Endothelial cell (in vitro differentiated cells): ENCODE data around the gene RGS6. TPM values are rescaled to one million over a fixed set of nuclear protein-coding genes. Genes with fewer than 3 reads are reported as not detected.

Experiments used
- DNase-seq: peaks from one replicate; pipeline ENCODE4 v3.0.0; 2021; ENCODE audit warnings: low spot score
- H3K27ac Mint-ChIP-seq: one replicate; pipeline ENCODE4 v1.8.0; 2021; ENCODE audit warnings: mixed read lengths, inconsistent platforms; ENCODE audit not compliant: unreplicated experiment
- H3K27me3 Mint-ChIP-seq: one replicate; pipeline ENCODE4 v1.8.0; 2021; ENCODE audit warnings: mild to moderate bottlenecking, moderate library complexity, mixed read lengths, inconsistent platforms; ENCODE audit not compliant: unreplicated experiment
- H3K36me3 Mint-ChIP-seq: one replicate; pipeline ENCODE4 v1.8.0; 2021; ENCODE audit warnings: mild to moderate bottlenecking, low read depth, mixed read lengths, inconsistent platforms; ENCODE audit not compliant: unreplicated experiment
- H3K4me1 Mint-ChIP-seq: one replicate; pipeline ENCODE4 v1.8.0; 2021; ENCODE audit warnings: mild to moderate bottlenecking, mixed read lengths, inconsistent platforms; ENCODE audit not compliant: unreplicated experiment
- H3K4me3 Mint-ChIP-seq: one replicate; pipeline ENCODE4 v1.8.0; 2021; ENCODE audit warnings: mild to moderate bottlenecking, mixed read lengths, inconsistent platforms; ENCODE audit not compliant: unreplicated experiment
- H3K9me3 Mint-ChIP-seq: one replicate; pipeline ENCODE4 v1.8.0; 2021; ENCODE audit warnings: mixed read lengths, inconsistent platforms; ENCODE audit not compliant: unreplicated experiment
- total RNA-seq: library from RNA; stranded (reverse); fragmentation: NEBNext Ultra II Directional; extraction: Animal tissue kit (Norgen Biotek cat#: 25700); gene quantifications from one replicate; pipeline ENCODE4 v1.2.1, GENCODE V29; 2021; ENCODE audit not compliant: unreplicated experiment
- TF ChIP-seq, protein P1 (sequence below): fragments of 200-600 bp; sonication (generic); IDR thresholded peaks from one replicate; pipeline ENCODE4 v1.5.0; 2021; ENCODE audit warnings: antibody characterized with exemption; ENCODE audit not compliant: unreplicated experiment

Gene RGS6
- total RNA-seq, 1 donor from 2014 or later = 15.7 TPM

- no peak for DNase-seq
- Mint-ChIP-seq H3K9me3 (no peaks in the 10 kb centered on the region), H3K27me3 (peaks cover 1% of the 10 kb centered on the region), H3K4me1 (peaks cover 8% of the 10 kb centered on the region), H3K4me3 (no peak overlapping the region), H3K36me3 (no peaks in the 10 kb centered on the region), H3K27ac (no peak overlapping the region)
- TF ChIP-seq, protein P1, sequence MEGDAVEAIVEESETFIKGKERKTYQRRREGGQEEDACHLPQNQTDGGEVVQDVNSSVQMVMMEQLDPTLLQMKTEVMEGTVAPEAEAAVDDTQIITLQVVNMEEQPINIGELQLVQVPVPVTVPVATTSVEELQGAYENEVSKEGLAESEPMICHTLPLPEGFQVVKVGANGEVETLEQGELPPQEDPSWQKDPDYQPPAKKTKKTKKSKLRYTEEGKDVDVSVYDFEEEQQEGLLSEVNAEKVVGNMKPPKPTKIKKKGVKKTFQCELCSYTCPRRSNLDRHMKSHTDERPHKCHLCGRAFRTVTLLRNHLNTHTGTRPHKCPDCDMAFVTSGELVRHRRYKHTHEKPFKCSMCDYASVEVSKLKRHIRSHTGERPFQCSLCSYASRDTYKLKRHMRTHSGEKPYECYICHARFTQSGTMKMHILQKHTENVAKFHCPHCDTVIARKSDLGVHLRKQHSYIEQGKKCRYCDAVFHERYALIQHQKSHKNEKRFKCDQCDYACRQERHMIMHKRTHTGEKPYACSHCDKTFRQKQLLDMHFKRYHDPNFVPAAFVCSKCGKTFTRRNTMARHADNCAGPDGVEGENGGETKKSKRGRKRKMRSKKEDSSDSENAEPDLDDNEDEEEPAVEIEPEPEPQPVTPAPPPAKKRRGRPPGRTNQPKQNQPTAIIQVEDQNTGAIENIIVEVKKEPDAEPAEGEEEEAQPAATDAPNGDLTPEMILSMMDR = no peak
These were observed 378.9 kb downstream of the RGS6 start for GRCh38 chr14:72311116-72311515.

- TF ChIP-seq, protein P1 = no peak
- H3K27me3 Mint-ChIP-seq = peaks cover 1% of the 10 kb centered on the region
These were observed 379.3 kb downstream of the RGS6 start for GRCh38 chr14:72311516-72311915.

DNA sequence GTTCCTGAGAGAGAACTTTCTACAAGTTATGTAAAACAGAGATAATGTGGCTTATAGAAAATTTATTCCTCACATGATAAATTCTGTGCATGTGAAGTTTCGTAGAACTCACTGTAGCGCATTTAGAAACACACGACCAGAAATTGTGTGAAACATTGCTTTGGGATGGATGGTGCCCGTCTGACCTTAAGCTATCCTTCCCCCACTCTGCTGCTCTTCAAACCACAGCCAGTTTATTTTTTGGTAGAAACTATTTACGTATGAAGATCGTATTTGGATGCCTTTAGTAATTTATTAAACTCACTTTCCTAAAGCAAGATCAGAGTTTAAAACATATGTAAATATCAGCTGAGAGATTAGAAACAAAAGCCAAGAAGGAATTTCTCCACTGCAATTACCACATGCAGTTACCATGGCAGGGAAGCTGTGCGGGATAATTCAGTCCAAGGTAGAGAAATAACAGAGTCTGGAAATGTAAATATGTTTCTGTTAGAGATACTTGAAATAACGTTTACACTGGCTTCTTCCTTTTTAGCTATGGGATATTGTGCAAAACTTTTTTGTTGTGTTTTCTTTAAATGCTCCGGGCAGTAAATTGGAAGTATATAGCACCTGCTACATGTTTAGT is 382.7 kb downstream of the RGS6 start:
- no peak overlapping the region for H3K4me3 Mint-ChIP-seq
- H3K27ac Mint-ChIP-seq = no peak overlapping the region
- peaks cover 3% of the 10 kb centered on the region for H3K27me3 Mint-ChIP-seq
- H3K36me3 Mint-ChIP-seq = no peaks in the 10 kb centered on the region
- no peak for DNase-seq
- peaks cover 15% of the 10 kb centered on the region for H3K4me1 Mint-ChIP-seq
- TF ChIP-seq, protein P1 = no peak
- no peaks in the 10 kb centered on the region for H3K9me3 Mint-ChIP-seq

More at GRCh38 chr14:72311516-72311915, 379.3 kb downstream of the RGS6 start:
- Mint-ChIP-seq H3K4me1 (peaks cover 8% of the 10 kb centered on the region), H3K27ac (no peak overlapping the region), H3K9me3 (no peaks in the 10 kb centered on the region), H3K4me3 (no peak overlapping the region), H3K36me3 (no peaks in the 10 kb centered on the region)
- DNase-seq = no peak

GRCh38 chr14:72315714-72316113 is 383.5 kb downstream of the RGS6 start:
- no peak overlapping the region for H3K27ac Mint-ChIP-seq
- H3K4me1 Mint-ChIP-seq = peaks cover 15% of the 10 kb centered on the region
- no peaks in the 10 kb centered on the region for H3K9me3 Mint-ChIP-seq
- DNase-seq = no peak
- no peak overlapping the region for H3K4me3 Mint-ChIP-seq
- TF ChIP-seq, protein P1 = no peak
- H3K27me3 Mint-ChIP-seq = peaks cover 3% of the 10 kb centered on the region
- no peaks in the 10 kb centered on the region for H3K36me3 Mint-ChIP-seq

- H3K9me3 Mint-ChIP-seq = no peaks in the 10 kb centered on the region
- no peak overlapping the region for H3K27ac Mint-ChIP-seq
- DNase-seq = no peak
- TF ChIP-seq, protein P1 = no peak
- no peaks in the 10 kb centered on the region for H3K36me3 Mint-ChIP-seq
- no peak overlapping the region for H3K4me3 Mint-ChIP-seq
- H3K4me1 Mint-ChIP-seq = peaks cover 7% of the 10 kb centered on the region
- H3K27me3 Mint-ChIP-seq = peaks cover 2% of the 10 kb centered on the region
These were observed 386.4 kb downstream of the RGS6 start for GRCh38 chr14:72318648-72319047.
